HepG2 (cell line): ENCODE results near the gene LEMD2. TPM values are rescaled to one million over a fixed set of nuclear protein-coding genes. Genes with fewer than 3 reads are reported as not detected.

Experiments used
- ATAC-seq: fragments of 200-7000 bp; cut with Tn5 transposase; 3 replicates; pipeline ENCODE4 v1.9.1; 2020; ENCODE audit warnings: mild to moderate bottlenecking, moderate library complexity
- BruUV-seq: library from RNA; stranded (reverse); fragments of 400-500 nt; replicated peaks from 2 replicates; lab custom pipeline; 2021; lab: Mats Ljungman, UMichigan
- CTCF ChIA-PET: fragments of 300-600 bp; formaldehyde crosslinking; extraction: SDS; loops from one replicate; lab custom pipeline; 2021; ENCODE audit warnings: low total read pairs, inconsistent platforms, low intra/inter-chr PET ratio; lab: Yijun Ruan, JAX
- POLR2A ChIA-PET: fragments of 350-600 bp; sonication (Branson Sonifier 250); formaldehyde crosslinking; loops from one replicate; lab custom pipeline; 2020; ENCODE audit warnings: antibody characterized with exemption, inconsistent platforms; lab: Yijun Ruan, JAX
- DNase-seq: peaks from one replicate; pipeline ENCODE4 v3.0.0-alpha.2; 2015; ENCODE audit warnings: low spot score
- FAIRE-seq: peaks from 3 replicates; lab custom pipeline; 2011; peaks lifted over from hg19 to GRCh38; lab: Jason Lieb, UNC
- H2AFZ ChIP-seq: one replicate; pipeline ENCODE4 v1.6.1; 2011; ENCODE audit warnings: low read length, inconsistent platforms
- H3K27ac ChIP-seq: fragments of 300-600 bp; 3 replicates; pipeline ENCODE4 v1.8.0; 2011; ENCODE audit warnings: mixed run types, mild to moderate bottlenecking, mixed read lengths, low read length, inconsistent platforms; ENCODE audit not compliant: insufficient read depth; ENCODE audit errors: extremely low read length
- H3K27me3 ChIP-seq, 2 experiments: fragments of 200-600 bp in 1 of 2; 2 replicates in 1 of 2; 3 replicates in 1 of 2; pipeline versions ENCODE4 v1.6.0 to v1.8.0; 2011; ENCODE audit warnings: low read length in 2 of 2, mild to moderate bottlenecking in 2 of 2, moderate library complexity in 2 of 2, inconsistent platforms in 1 of 2; ENCODE audit not compliant: insufficient read depth in 2 of 2, control insufficient read depth in 1 of 2
- H3K36me3 ChIP-seq, 2 experiments: fragments of 200-600 bp in 1 of 2; replicated peaks in 1 of 2; 2 replicates in 1 of 2; 3 replicates in 1 of 2; pipeline versions ENCODE4 v1.5.1 to v1.8.0; 2011; ENCODE audit warnings: low read length in 2 of 2, inconsistent platforms in 1 of 2; ENCODE audit not compliant: insufficient read depth in 2 of 2, control insufficient read depth in 1 of 2
- H3K4me1 ChIP-seq: 2 replicates; pipeline ENCODE4 v1.5.1; 2012; ENCODE audit warnings: low read length, inconsistent platforms; ENCODE audit not compliant: insufficient read depth
- H3K4me2 ChIP-seq: 2 replicates; pipeline ENCODE4 v1.6.0; 2011; ENCODE audit warnings: low read depth, low read length, inconsistent platforms
- H3K4me3 ChIP-seq, 3 experiments: fragments of 200-600 bp in 1 of 3; sonication (generic), shearing (Covaris generic) in 1 of 3; replicated peaks in 1 of 3; 2 replicates each; pipeline ENCODE4 v1.5.1; 2011 to 2016; ENCODE audit warnings: low read length in 3 of 3, inconsistent platforms in 2 of 3, low read depth in 2 of 3, mild to moderate bottlenecking in 2 of 3, control low read depth in 1 of 3, mixed read lengths in 1 of 3; ENCODE audit not compliant: insufficient read depth in 1 of 3
- H3K79me2 ChIP-seq: one replicate; pipeline ENCODE4 v1.6.1; 2011; ENCODE audit warnings: low read length, inconsistent platforms; ENCODE audit not compliant: insufficient read depth
- H3K9ac ChIP-seq: 2 replicates; pipeline ENCODE4 v1.6.0; 2011; ENCODE audit warnings: mild to moderate bottlenecking, low read depth, low read length, inconsistent platforms; ENCODE audit not compliant: insufficient read depth
- H3K9me3 ChIP-seq: 2 replicates; pipeline ENCODE4 v1.5.1; 2012; ENCODE audit warnings: mild to moderate bottlenecking, low read length
- H4K20me1 ChIP-seq: 2 replicates; pipeline ENCODE4 v1.6.0; 2011; ENCODE audit warnings: inconsistent platforms, mild to moderate bottlenecking, low read length, moderate library complexity; ENCODE audit not compliant: insufficient read depth
- FOXP1 ChIP-seq, 2 experiments: fragments of 450-650 bp in 1 of 2; IDR thresholded peaks; 2 replicates each; pipeline ENCODE4 v1.6.1; 2017 to 2018; ENCODE audit warnings: antibody characterized with exemption in 1 of 2
- NCOA5 ChIP-seq: sonication (generic); formaldehyde crosslinking; IDR thresholded peaks from 2 replicates; pipeline ENCODE4 v1.4.0; 2020; ENCODE audit warnings: missing genetic modification reagents
- ZNF121 ChIP-seq: sonication (generic); formaldehyde crosslinking; IDR thresholded peaks from 2 replicates; pipeline ENCODE4 v1.5.0; 2020; ENCODE audit warnings: mild to moderate bottlenecking, missing genetic modification reagents
- ZNF431 ChIP-seq: sonication (generic); formaldehyde crosslinking; IDR thresholded peaks from 2 replicates; pipeline ENCODE4 v1.9.0; 2022; ENCODE audit warnings: missing genetic modification reagents, low read depth, mild to moderate bottlenecking, borderline replicate concordance
- WGBS: methylation state at CpG from one replicate; pipeline ENCODE4 v1.1.6; 2017; ENCODE audit warnings: low lambda C conversion rate; 5-methylcytosine and 5-hydroxymethylcytosine counted together
- in situ Hi-C: cut with HindIII; loops from 2 replicates; pipeline ENCODE4 v1.10.0; 2017; ENCODE audit warnings: low pct_unique_long_range_greater_than_20kb; ENCODE audit not compliant: extremely low pct_ligation_motif_present
- intact Hi-C: fragments of 100-400 bp; cut with micrococcal nuclease; formaldehyde crosslinking; loops from one replicate; pipeline ENCODE4 v1.10.0; 2022; ENCODE audit not compliant: unreplicated experiment
- polyA plus RNA-seq, 8 experiments: library from polyadenylated mRNA; depleted of rRNA in 3 of 8; stranded (reverse) in 7 of 8; unstranded in 1 of 8; fragments of >200 nt; fragmentation: Illumina TruSeq in 4 of 8; extraction: Trizol in 4 of 8; gene quantifications; 2 replicates each; pipeline versions ENCODE4 v1.2.1 to v1.2.3, GENCODE V29; 2011 to 2016; ENCODE audit warnings: low read depth in 4 of 8, missing spikeins in 1 of 8, mixed read lengths in 1 of 8; ENCODE audit not compliant: insufficient read depth in 1 of 8
- total RNA-seq, 5 experiments: library from RNA; depleted of rRNA; stranded (reverse); fragments of >200 nt; fragmentation: Illumina TruSeq; extraction: Trizol; gene quantifications; 2 replicates each; pipeline ENCODE4 v1.2.3, GENCODE V29; 2016; ENCODE audit warnings: low read depth in 1 of 5
- TF ChIP-seq, protein P1 (sequence below), 2 experiments: sonication (generic) in 1 of 2; formaldehyde crosslinking in 1 of 2; IDR thresholded peaks; 2 replicates each; pipeline versions ENCODE4 v1.6.1 to v1.9.0; 2014 to 2022; ENCODE audit warnings: antibody characterized with exemption in 1 of 2, borderline replicate concordance in 1 of 2, inconsistent platforms in 1 of 2, low read depth in 1 of 2, missing genetic modification reagents in 1 of 2

The LEMD2 gene
- total and polyA plus RNA-seq, 2 of the 13 experiments (the other 11 are each of a cell fraction or from before 2014, with no cell fraction given), result 45.2 to 62.9 TPM

DNA sequence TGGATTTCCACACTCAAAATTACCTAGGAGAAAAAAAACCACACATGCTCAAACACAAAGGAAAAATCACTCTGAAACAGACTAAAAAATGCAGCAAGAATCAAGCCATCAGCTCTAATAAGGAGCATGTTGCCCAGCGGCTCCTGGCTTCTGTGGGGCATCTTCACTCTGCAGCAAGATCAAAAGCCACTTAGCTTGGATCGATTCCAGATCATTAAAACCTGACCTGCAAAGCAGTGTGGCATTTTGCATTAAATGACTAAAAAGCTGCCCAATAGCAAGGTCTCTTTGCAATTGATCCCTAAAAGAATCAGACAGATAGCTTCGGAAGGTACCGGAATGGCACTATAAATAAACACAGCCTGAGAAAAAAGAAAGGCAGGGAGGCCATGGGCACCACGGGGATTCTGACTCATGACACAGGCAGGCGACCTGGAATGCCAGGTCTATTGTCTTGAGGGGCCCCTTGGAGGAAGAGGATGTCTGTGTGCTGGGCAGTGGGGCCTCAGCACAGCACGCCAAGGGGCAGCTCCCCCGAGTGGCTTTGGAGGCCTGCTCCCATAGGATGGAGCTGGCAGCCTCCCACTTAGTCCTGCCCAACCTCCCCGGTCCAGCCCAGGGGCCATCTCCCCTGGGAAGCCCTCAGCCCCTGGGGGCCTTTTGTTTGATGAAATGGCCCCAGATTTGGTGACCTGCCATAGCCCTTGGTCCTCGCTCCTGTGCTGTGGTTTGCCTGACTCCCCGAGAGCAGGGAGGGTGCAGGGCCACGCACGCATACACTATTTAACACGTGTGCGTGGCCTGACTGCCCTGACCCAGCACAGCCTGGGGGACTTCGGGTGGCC is 7.6 kb downstream of the LEMD2 start (continued):
- TF ChIP-seq, protein P1, sequence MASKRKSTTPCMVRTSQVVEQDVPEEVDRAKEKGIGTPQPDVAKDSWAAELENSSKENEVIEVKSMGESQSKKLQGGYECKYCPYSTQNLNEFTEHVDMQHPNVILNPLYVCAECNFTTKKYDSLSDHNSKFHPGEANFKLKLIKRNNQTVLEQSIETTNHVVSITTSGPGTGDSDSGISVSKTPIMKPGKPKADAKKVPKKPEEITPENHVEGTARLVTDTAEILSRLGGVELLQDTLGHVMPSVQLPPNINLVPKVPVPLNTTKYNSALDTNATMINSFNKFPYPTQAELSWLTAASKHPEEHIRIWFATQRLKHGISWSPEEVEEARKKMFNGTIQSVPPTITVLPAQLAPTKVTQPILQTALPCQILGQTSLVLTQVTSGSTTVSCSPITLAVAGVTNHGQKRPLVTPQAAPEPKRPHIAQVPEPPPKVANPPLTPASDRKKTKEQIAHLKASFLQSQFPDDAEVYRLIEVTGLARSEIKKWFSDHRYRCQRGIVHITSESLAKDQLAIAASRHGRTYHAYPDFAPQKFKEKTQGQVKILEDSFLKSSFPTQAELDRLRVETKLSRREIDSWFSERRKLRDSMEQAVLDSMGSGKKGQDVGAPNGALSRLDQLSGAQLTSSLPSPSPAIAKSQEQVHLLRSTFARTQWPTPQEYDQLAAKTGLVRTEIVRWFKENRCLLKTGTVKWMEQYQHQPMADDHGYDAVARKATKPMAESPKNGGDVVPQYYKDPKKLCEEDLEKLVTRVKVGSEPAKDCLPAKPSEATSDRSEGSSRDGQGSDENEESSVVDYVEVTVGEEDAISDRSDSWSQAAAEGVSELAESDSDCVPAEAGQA (IDR thresholded peaks at IDR 0.05; ENCODE audit: low read depth), result no peak
- TF ChIP-seq, protein P1 (CRISPR knock-in tag; IDR thresholded peaks at IDR 0.05; ENCODE audit: borderline replicate concordance), result no peak

DNA sequence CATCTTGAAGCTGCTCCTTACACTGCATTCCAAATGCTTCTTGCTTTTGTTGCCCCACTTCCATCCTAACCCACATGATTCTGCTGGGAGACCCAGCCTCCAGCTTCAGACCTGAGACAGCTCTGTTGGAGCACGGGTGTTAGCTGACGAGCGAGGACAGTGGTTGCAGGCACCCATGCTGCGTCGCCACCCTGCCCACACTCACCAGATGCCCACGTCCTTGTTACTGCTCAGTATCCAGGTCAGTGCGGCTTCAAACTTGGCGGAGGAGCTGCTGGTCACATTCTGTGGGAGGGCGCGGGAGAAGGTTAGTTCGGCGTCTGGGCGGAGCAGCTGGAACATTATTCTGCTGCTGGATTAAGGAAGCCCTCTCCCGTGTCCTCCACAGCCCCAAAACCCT is 9.0 kb downstream of the LEMD2 start:
- no TSS peak for BruUV-seq
- in situ Hi-C loops, result no loop called here
- no peaks in the 10 kb centered on the region for H4K20me1 ChIP-seq
- ATAC-seq (no peak), DNase-seq (no peak), FAIRE-seq (no peak)
- H3K27me3 ChIP-seq, result no peaks in the 10 kb centered on the region
- no peak overlapping the region for H3K27ac ChIP-seq
- ChIA-PET POLR2A (interaction anchor here (1.7 kb wide), 1 partner anchor 9 kb away, joined by 7 read pairs; the partner anchor contains the start of gene LEMD2), CTCF (no interaction called here)
- intact Hi-C loops, result no loop called here
- H3K4me1 ChIP-seq, result no peaks in the 10 kb centered on the region
- peaks cover 48 to 89% of the 10 kb centered on the region in 2 experiments for H3K36me3 ChIP-seq
- H2AFZ ChIP-seq, result no peak overlapping the region
- H3K4me3 ChIP-seq, result no peak overlapping the region
- no peaks in the 10 kb centered on the region for H3K9me3 ChIP-seq
- H3K9ac ChIP-seq, result no peak overlapping the region
- no peak overlapping the region for H3K4me2 ChIP-seq
- 97% methylated on average over 14 of the region's 14 CpGs for WGBS
- no peaks in the 10 kb centered on the region for H3K79me2 ChIP-seq
- TF ChIP-seq NCOA5 (CRISPR knock-in tag) (no peak), FOXP1 (IDR thresholded peaks at IDR 0.05) (no peak), FOXP1 (CRISPR knock-in tag; IDR thresholded peaks at IDR 0.05) (no peak), ZNF431 (no peak), ZNF121 (no peak)
